Measurements from ENCODE around the gene MYMX.

MYMX gene

DNA sequence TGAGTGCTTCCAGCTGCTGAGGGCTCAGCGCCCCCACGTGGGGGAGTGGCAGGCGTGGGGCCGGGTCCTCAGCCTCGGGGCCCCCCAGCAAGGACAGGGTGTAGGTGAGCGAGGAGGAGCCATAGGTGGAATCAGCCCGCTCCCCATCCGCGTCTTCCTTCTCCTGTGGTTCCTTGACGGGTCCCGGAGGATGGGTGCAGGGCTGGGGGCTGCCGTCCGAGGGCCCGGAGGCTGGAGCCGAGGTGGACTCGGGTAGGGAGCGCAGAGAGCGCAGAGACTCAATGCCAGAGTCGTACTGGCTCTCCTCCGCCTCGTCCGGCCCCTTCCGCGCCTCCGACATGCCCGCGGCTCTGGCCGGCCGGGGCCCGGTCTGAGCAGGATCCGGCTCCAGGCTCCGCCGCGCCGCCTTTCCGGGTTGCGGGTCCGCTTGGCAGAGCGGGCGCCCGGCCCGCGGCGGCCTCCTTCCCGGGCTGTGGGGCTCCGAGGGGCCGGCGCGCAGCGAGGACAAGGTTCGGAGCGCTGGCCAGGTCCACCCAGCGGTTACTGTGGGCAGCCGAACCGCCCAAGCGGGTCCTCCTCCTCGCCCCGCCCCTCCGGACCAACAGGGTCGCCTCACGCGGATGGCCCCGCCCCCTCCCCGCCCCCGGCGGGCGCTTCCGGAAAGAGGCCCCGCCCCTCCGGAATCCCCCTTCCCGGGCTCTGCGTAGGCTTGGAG is 48.4 kb downstream of the MYMX start, which contains the start of gene NFKBIE:
Gene NFKBIE, minus strand, starts transcription at position 545 of the 715 bp plus-strand sequence. Its CDS starts 205 bp downstream, at position 340.
- Histone ChIP-seq H3K27ac (ENCODE audit: low read depth, low read length) (peak within 1 kb of the TSS; percentile 93), H4K20me1 (ENCODE audit: control insufficient read depth, insufficient read depth, low read depth, low read length) (no peaks in the 10 kb centered on the region), H3K9me2 (replicated peaks; ENCODE audit: control insufficient read depth, low read length) (no peaks in the 10 kb centered on the region), H3K4me1 (ENCODE audit: control insufficient read depth, low read length) (peaks cover 70% of the 10 kb centered on the region), H3K4me2 (ENCODE audit: low read length) (peak within 1 kb of the TSS; percentile 90), H3K27me3 (ENCODE audit: control insufficient read depth, low read length) (peaks cover 21% of the 10 kb centered on the region), H3K36me3 (ENCODE audit: control insufficient read depth, low read length) (peaks cover 46% of the 10 kb centered on the region), H3K4me3 (ENCODE audit: low read length) (peak within 1 kb of the TSS; percentile 86), H3K9me3 (ENCODE audit: control insufficient read depth, insufficient read depth, low read length) (no peaks in the 10 kb centered on the region), H3K79me2 (ENCODE audit: control insufficient read depth, low read length) (peaks cover 42% of the 10 kb centered on the region), H3F3A (ENCODE audit: control insufficient read depth, insufficient read depth) (peaks cover 22% of the 10 kb centered on the region)
- TF ChIP-seq, protein P1, sequence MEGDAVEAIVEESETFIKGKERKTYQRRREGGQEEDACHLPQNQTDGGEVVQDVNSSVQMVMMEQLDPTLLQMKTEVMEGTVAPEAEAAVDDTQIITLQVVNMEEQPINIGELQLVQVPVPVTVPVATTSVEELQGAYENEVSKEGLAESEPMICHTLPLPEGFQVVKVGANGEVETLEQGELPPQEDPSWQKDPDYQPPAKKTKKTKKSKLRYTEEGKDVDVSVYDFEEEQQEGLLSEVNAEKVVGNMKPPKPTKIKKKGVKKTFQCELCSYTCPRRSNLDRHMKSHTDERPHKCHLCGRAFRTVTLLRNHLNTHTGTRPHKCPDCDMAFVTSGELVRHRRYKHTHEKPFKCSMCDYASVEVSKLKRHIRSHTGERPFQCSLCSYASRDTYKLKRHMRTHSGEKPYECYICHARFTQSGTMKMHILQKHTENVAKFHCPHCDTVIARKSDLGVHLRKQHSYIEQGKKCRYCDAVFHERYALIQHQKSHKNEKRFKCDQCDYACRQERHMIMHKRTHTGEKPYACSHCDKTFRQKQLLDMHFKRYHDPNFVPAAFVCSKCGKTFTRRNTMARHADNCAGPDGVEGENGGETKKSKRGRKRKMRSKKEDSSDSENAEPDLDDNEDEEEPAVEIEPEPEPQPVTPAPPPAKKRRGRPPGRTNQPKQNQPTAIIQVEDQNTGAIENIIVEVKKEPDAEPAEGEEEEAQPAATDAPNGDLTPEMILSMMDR (IDR thresholded peaks at IDR 0.05; ENCODE audit: low read depth, low read length, poor library complexity, severe bottlenecking): peak; percentile 81
- no peak for TF ChIP-seq EZH2phosphoT487 (IDR thresholded peaks at IDR 0.05; ENCODE audit: borderline replicate concordance, low read length)

DNA sequence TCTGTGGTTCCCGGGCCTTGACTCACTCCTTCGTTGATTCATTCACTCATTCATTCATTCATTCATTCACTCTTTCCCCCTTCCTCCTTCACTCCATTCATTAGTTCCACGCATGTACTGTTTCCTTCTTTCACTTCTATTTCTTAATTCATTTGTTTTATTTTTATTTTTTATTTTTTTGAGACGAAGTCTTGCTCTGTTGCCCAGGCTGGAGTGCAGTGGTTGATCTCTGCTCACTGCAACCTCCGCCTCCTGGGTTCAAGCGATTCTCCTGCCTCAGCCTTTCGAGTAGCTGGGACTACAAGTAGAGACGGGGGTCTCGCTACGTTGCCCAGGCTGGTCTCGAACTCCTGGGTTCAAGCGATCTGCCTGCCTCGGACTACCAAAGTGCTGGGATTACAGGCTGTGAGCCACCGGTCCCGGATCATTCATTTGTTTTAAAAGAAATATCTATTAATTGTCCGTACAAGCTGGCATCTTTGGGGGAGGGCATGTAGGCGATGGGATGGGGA is 49.1 kb downstream of the MYMX start:
- Histone ChIP-seq H3K4me1 (ENCODE audit: control insufficient read depth, low read length) (peaks cover 67% of the 10 kb centered on the region), H4K20me1 (ENCODE audit: control insufficient read depth, insufficient read depth, low read depth, low read length) (no peaks in the 10 kb centered on the region), H3K36me3 (ENCODE audit: control insufficient read depth, low read length) (peaks cover 40% of the 10 kb centered on the region), H3K9me3 (ENCODE audit: control insufficient read depth, insufficient read depth, low read length) (no peaks in the 10 kb centered on the region), H3K27me3 (ENCODE audit: control insufficient read depth, low read length) (peaks cover 22% of the 10 kb centered on the region), H3K79me2 (ENCODE audit: control insufficient read depth, low read length) (peaks cover 42% of the 10 kb centered on the region), H3K27ac (ENCODE audit: low read depth, low read length) (no peak overlapping the region), H3K4me3 (ENCODE audit: low read length) (peak overlapping the region; percentile 86), H3F3A (ENCODE audit: control insufficient read depth, insufficient read depth) (peaks cover 22% of the 10 kb centered on the region), H3K4me2 (ENCODE audit: low read length) (peak overlapping the region; percentile 90), H3K9me2 (replicated peaks; ENCODE audit: control insufficient read depth, low read length) (no peaks in the 10 kb centered on the region)
- TF ChIP-seq, protein P1 (IDR thresholded peaks at IDR 0.05; ENCODE audit: low read depth, low read length, poor library complexity, severe bottlenecking): no peak
- TF ChIP-seq EZH2phosphoT487 (IDR thresholded peaks at IDR 0.05; ENCODE audit: borderline replicate concordance, low read length): no peak

DNA sequence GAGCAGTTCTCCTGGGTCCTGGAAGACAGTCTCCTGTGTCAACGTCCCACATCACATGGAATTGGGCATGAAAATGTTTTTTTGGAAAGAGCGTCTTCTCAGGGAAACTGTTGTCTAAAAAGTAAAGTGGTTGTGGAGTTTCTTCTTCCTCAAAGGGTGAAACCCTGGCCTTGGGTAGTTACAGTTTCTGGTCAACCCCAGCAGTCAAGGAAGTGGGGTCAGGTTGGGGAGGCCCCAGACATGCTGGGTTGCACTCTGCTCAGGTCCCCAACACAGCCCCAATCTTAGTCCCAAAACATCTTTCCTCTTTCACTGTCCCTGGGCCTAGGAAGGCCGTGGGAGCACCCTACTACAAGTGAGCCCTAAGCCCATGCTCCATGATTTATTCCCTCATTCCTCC is 49.6 kb downstream of the MYMX start:
- H3K27me3 ChIP-seq (ENCODE audit: control insufficient read depth, low read length): peaks cover 27% of the 10 kb centered on the region
- no peak overlapping the region for H3K4me2 ChIP-seq (ENCODE audit: low read length)
- H3K4me1 ChIP-seq (ENCODE audit: control insufficient read depth, low read length): peaks cover 64% of the 10 kb centered on the region
- no peak overlapping the region for H3K27ac ChIP-seq (ENCODE audit: low read depth, low read length)
- peaks cover 38% of the 10 kb centered on the region for H3K79me2 ChIP-seq (ENCODE audit: control insufficient read depth, low read length)
- no peaks in the 10 kb centered on the region for H3K9me2 ChIP-seq (replicated peaks; ENCODE audit: control insufficient read depth, low read length)
- no peaks in the 10 kb centered on the region for H3K9me3 ChIP-seq (ENCODE audit: control insufficient read depth, insufficient read depth, low read length)
- peaks cover 34% of the 10 kb centered on the region for H3K36me3 ChIP-seq (ENCODE audit: control insufficient read depth, low read length)
- no peak for TF ChIP-seq EZH2phosphoT487 (IDR thresholded peaks at IDR 0.05; ENCODE audit: borderline replicate concordance, low read length)
- TF ChIP-seq, protein P1 (IDR thresholded peaks at IDR 0.05; ENCODE audit: low read depth, low read length, poor library complexity, severe bottlenecking): no peak
- H4K20me1 ChIP-seq (ENCODE audit: control insufficient read depth, insufficient read depth, low read depth, low read length): no peaks in the 10 kb centered on the region
- peaks cover 22% of the 10 kb centered on the region for H3F3A ChIP-seq (ENCODE audit: control insufficient read depth, insufficient read depth)
- no peak overlapping the region for H3K4me3 ChIP-seq (ENCODE audit: low read length)

Data from DOHH2 (cell line).